Stimulated activated CD4-positive, alpha-beta T cell treated with anti-CD3 and anti-CD28 coated beads, Interleukin-15, amount 100 ng/mL, for 48 hours (primary cell): ENCODE data around the gene DNAJC11.
"Not testable (repeated sequence)": the region's sequence is repeated elsewhere in the genome, so short reads cannot be mapped to it uniquely, and the experiment has no call there.

ENCODE experiments used
- DNase-seq, 2 donors: peaks; one replicate each; pipeline ENCODE4 v3.0.0-alpha.2; 2020; ENCODE audit warnings: low read depth in 2 of 2

The DNAJC11 gene

GRCh38 chr1:6701437-6702153, at the start of gene DNAJC11:
Gene DNAJC11, minus strand, starts transcription at chr1:6701816. Its CDS starts 16 bp downstream, at chr1:6701800.
- peak; percentile 80 to 83 for DNase-seq

GRCh38 chr1:6750490-6750889, 48.9 kb upstream of the DNAJC11 start:
- DNase-seq: no peak

GRCh38 chr1:6747674-6748073, 46.1 kb upstream of the DNAJC11 start:
- DNase-seq: no peak

- DNase-seq: peak in 1 of 2 donors; percentile 25
These were observed 43.5 kb upstream of the DNAJC11 start for GRCh38 chr1:6745073-6745472.

- no peak for DNase-seq
These were observed 41.8 kb upstream of the DNAJC11 start for GRCh38 chr1:6743189-6744101.

GRCh38 chr1:6742676-6743188, 41.1 kb upstream of the DNAJC11 start:
- not testable (repeated sequence) for DNase-seq

GRCh38 chr1:6738987-6739676, 37.5 kb upstream of the DNAJC11 start:
- DNase-seq: no peak

- no peak for DNase-seq
These were observed 31.3 kb upstream of the DNAJC11 start for GRCh38 chr1:6732942-6733341.

GRCh38 chr1:6731905-6732304, 30.3 kb upstream of the DNAJC11 start:
- DNase-seq: no peak

GRCh38 chr1:6730880-6731279, 29.3 kb upstream of the DNAJC11 start:
- DNase-seq: no peak

GRCh38 chr1:6730473-6730872, 28.9 kb upstream of the DNAJC11 start:
- no peak for DNase-seq

- peak in 1 of 2 donors; percentile 63 for DNase-seq
These were observed 25.9 kb upstream of the DNAJC11 start for GRCh38 chr1:6727535-6727934.

GRCh38 chr1:6726253-6726652, 24.6 kb upstream of the DNAJC11 start:
- no peak for DNase-seq

- DNase-seq: no peak
These were observed 23.0 kb upstream of the DNAJC11 start for GRCh38 chr1:6724517-6725141.

GRCh38 chr1:6723621-6724428, 22.2 kb upstream of the DNAJC11 start:
- DNase-seq: no peak

- DNase-seq: no peak
These were observed 9.6 kb upstream of the DNAJC11 start for GRCh38 chr1:6711174-6711573.

GRCh38 chr1:6704746-6705145, 3.1 kb upstream of the DNAJC11 start:
- DNase-seq: no peak

GRCh38 chr1:6703016-6703415, 1.4 kb upstream of the DNAJC11 start:
- no peak for DNase-seq

GRCh38 chr1:6700853-6701436, 671 bp downstream of the DNAJC11 start:
- DNase-seq: no peak

GRCh38 chr1:6699915-6700314, 1.7 kb downstream of the DNAJC11 start:
- not testable (repeated sequence) for DNase-seq
